LHCN-M2 (cell line): ENCODE results near the gene ARHGEF17. TPM values are rescaled to one million over a fixed set of nuclear protein-coding genes. Genes with fewer than 3 reads are reported as not detected.

ENCODE experiments used
- DNase-seq: peaks from one replicate; pipeline ENCODE4 v3.0.0-alpha.2; 2012; ENCODE audit warnings: low read depth
- total RNA-seq: library from RNA; depleted of rRNA; stranded (reverse); fragments of >200 nt; gene quantifications from 2 replicates; pipeline ENCODE4 v1.2.3, GENCODE V29; 2014

ARHGEF17 gene
- total RNA-seq, 1 experiment from 2014 or later: 13.8 TPM

DNA sequence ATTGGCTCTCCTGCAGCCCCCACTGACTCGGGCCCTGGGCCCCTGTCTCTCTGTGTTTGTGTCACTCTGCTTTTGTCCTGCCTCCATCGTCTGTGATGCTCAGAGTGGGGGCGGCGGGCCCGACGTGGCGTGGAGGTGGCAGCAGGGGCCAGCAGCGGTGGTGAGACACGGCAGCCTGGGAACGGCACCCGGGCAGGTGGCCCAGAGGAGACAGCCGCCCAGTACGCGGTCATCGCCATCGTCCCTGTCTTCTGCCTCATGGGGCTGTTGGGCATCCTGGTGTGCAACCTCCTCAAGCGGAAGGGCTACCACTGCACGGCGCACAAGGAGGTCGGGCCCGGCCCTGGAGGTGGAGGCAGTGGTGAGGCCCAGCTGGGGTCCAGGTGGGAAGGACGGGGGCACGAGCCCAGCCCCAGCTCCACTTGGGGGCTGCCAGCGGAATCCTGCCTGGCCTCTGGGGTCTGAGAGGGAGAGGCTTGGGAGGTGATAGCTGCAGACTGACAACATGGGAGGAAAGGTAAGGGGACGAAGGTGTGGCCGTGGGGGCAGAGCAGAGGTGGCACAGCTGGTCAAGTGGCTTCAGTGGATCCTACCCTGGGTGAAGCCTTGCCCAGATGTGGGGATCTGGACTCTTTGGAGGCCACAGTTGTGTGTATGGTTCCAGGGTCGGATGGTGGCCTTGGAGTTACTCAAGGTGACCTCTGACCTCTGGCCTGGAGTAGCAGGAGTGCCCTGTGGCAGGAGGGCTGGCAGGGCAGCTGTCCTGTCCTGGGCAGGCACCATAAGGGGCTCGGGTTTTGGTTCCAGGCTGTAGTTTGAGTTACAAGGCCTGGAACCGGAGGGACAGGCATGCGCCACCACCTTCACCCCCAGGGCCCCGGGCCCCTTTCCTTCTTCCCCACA is 84.3 kb downstream of the ARHGEF17 start:
- no peak for DNase-seq

DNA sequence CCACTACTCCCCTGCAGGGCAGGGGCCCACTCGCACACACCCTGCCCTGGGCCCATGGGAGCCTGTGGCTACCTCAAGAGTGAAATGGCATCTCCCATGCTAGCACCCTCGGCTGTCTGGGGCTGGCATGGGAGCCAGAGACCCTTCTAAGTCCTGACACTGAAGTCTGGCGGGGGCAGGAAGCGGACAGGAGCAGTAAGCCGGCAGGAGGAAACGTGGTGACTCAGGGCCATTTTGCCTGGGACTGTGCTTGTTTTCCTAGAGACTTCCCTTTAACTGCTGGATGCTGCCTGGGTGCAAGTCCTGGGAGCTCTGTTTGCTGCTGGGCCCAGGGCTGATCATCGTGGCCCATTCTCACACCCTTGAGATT is 84.9 kb downstream of the ARHGEF17 start:
- no peak for DNase-seq

DNA sequence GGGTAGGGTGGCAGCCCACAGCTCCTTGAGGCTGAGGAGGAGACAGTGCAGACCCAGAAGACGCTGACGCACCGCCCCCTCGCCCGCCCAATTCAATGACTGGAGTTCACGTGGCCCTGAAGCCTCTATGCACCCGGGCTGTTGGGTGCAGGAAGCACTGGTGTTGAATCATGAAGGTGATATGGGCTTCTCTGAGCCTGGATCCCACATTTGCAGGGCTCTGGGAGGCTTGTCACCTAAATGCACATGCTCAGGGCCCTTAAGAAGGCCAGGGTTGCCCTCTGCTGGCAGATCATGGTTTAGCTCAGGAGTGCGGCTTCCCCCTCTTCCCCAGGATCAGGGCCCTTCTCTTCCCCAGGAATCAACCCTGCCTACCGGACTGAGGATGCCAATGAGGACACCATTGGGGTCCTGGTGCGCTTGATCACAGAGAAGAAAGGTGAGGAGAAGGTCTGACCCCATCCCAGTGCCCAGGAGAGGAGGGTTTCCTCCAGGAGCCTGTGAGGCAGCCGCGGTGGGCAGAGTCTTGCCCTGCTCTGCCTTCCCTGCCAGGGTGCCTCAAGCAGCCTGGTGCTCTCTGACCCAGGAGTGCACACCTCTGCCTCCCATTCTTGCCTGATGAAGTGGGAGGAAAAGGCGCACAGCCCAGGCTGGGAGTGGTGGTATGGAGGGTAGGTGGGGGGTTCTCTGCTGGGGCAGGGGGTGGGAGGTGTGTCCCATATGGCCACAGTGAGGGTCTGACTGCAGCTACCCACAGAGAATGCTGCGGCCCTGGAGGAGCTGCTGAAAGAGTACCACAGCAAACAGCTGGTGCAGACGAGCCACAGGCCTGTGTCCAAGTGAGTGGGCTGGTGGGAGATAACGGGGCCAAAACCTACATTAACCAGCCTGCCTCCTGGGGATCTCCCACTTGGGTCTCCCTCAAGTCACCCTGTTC is 85.7 kb downstream of the ARHGEF17 start:
- DNase-seq: peak; percentile 68

DNA sequence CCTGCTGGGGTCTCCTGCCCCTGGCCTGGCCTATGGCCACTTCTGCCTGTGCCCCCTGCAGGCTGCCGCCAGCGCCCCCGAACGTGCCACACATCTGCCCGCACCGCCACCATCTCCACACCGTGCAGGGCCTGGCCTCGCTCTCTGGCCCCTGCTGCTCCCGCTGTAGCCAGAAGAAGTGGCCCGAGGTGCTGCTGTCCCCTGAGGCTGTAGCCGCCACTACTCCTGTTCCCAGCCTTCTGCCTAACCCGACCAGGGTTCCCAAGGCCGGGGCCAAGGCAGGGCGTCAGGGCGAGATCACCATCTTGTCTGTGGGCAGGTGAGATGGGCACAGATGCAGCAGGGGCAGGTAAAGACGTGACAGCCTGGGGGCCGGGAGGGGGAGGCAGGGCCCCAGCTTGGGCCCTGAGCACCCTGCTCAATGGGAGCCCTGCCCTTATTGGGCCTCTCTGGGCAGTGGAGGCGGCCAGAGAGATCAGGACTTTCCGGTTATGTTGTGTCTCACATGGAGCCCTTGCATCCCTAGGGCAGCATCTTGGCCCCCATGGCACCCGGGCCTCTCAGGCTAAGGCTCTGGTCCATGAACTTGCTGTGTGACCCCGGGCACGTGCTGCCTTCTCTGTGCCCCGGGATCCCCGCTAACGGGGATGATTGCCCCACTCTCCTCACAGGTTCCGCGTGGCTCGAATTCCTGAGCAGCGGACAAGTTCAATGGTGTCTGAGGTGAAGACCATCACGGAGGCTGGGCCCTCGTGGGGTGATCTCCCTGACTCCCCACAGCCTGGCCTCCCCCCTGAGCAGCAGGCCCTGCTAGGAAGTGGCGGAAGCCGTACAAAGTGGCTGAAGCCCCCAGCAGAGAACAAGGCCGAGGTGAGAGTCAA is 86.6 kb downstream of the ARHGEF17 start:
- DNase-seq: no peak

DNA sequence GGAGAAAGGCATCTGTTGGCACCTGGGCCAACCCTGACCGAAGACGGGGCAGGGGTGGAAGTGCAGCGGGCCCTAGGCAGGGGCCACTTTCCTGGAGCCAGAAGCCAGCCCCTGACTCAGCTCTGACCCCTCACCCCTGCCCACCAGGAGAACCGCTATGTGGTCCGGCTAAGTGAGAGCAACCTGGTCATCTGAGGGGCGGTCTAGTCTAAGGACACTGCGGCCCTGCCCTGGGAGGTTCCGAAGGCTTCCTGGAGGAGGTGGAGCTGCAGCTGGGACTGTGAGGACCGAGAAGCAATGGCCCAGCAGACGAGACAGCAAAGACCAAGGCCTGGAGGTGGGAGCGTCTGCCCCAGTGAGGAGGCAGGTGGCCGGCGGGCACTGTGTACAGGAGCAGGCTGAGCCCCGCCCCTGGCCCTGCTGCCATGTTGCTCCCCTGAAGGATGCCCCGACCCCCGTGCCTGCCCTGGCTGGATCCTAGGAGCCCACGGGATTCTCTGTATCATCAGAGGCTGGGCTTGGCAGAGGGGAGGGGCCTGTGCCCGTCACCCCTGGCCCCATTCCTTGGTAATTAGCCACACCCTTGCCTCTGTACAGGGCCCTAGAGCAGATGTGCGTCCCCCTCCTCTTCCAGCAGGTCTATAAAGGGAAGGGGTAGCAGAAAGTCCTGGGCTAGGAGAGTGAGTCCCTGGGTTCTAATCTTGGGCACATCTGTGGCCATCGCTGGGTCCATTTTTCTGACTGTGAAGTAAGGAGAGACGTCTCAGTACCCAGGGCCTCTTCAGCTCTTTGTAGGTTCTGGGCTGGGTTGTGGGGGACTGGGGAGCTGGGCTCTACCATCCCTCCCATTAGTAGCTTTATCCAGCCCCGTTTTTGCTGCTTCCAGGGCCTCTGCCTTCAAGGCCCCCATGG is 87.5 kb downstream of the ARHGEF17 start:
- no peak for DNase-seq

DNA sequence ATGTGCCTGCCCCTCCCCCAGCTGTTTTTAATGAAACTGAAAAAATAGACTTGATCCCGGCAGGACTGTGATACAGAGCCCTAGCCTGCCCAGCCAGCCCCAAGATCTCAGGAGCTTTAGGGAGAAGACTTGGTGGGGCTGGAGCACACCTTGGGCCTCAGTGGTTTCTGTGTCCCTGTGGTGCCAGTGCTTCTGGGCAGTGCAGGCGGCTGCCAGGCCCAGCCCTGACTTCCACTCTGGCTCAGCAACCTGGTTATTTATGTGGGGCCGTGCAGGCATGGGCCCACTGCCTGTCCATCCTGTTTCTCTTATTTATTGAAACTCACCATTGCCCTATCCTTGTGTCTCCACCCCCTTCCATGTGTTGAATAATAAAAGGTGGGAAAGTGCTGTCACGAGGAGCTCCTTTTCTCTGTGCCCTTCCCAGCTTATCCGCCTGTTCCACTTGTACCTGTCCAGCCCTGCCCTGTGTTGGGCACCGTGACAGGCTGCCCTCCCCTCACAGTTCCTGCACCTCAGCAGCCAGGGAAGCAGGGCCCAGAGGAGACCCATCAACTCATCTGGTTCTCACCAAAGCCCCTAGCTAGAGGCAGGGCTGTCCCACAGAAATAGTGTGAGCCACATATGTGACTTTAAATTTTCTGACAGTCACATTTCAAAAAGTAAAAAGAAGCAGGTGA is 88.3 kb downstream of the ARHGEF17 start:
- no peak for DNase-seq

DNA sequence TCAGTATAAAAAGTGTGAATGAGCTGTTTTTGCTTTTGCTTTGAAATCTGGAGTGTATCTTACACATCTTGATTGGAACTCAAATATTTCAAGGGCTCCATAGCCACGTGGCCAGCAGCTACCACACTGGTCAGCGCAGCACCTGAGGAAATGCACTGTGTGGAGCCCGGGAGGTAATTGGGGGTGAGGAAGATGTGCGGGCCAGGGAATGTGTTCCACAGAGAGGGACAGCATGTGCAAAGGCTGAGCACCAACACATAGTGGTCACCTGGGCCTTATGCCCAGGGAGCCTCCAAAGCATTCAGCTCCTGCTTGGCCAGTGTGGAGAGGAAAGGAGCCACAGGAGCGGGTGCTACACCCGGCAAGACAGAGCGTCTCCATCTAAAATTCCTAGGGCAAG is 88.9 kb downstream of the ARHGEF17 start:
- DNase-seq: no peak

DNA sequence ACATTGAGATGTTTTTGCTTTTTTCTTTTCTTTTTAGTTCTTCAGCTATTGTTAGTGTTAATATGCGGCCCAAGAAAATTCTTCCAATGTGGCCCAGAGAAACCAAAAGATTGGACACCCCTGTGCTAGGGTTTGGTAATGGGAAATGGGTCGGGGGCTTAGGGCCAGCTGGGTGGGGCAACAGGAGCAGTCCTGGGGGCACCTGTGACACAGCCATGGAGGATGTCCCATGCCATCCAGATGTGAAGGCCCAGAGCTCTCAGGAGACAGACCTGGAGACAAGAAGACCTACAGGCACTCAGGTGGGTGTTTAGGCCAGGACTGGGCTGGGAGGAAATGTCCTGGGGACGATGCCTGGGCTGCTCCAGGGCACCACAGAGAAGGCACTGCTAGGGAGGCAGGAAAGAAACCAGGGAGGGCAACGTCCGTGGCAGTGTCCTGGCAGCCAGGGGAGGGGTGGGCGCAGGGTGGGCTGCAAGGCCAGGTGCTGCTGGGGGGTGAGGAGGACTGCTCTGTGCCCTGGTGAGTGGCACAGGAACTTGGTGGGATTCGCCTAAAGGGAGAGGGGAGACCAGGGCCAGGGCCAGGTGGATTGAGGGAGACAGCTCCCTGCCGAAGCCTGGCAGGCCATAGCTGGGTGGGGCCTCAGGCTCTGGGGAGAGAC is 89.5 kb downstream of the ARHGEF17 start:
- no peak for DNase-seq

DNA sequence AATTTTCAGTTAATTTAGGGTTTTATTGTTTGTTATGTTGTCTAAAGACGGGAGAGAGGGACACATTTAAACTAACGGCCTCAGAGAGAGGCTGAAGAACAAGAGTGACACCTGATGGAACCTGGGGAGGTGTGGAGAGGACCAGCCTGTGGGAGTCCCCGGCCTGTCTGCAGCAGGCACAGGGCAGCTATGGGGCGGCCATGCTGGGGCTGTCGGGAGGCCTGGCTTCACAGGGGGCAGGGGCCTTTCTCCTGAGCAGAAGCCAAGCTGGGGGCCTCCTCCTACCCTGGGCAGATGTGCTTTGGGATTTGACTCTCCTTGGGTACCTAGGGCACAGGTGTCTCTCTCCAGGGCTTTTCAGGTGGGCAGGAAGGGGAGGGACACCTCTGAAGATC is 90.1 kb downstream of the ARHGEF17 start:
- no peak for DNase-seq

DNA sequence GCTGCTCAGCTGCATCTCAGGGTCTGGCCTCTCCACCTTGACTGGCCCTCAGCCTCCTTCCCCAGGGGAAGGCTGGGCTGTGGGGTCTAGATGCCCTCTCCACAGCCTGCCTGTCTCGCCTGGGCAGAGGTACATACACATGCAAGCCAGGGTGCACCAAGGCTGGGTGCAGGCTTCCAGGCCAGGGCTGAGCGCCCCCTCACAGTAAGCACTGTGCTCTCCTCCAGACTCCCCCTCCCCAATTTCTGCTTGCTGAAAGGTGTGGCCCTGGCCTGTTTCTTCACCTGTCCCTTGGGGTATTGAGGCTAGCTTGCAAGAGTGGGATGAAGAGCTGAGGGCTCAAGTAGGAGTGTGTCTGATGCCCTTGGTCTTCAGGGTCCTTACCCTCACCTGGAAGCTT is 90.6 kb downstream of the ARHGEF17 start:
- no peak for DNase-seq

DNA sequence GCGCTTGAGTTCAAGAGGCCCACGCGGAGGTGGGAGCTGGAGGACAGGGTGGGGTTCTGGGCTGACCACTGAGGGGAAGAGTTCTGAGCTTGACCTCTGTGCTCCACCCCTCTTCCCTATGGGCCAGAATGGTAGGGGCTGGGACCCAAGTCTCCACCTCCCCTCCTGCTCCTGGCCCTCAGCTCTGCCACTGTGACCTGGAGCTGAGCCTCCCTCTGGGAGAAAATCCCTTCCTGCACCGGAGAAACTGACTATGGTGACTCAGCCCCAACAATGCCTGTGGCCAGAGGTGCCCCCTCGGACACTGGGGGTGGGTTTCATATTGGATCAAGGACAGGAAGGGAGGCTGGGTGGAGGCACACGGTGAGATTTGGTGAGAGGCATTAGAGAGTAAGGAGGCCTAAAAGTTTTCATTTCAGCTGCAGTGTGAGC is 91.1 kb downstream of the ARHGEF17 start:
- peak; percentile 51 for DNase-seq

DNA sequence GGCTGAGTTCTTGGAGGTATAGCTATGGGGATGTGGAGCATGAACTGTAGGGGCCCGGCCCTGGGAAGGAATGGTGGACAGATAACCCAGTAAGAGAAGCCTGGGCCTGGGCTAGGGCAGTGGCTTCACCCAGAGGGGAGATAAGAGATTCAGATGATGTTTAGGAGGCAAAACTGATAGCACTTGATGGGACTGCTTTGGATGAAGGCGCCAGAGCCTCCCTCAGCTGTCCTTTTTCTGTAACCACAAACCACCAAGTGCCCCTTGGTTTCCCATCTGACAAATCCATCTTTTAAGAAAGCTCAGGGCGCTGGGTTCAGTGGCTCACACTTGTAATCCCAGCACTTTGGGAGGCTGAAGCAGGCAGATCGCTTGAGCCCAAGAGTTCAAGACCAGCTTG is 91.6 kb downstream of the ARHGEF17 start:
- peak; percentile 82 for DNase-seq

DNA sequence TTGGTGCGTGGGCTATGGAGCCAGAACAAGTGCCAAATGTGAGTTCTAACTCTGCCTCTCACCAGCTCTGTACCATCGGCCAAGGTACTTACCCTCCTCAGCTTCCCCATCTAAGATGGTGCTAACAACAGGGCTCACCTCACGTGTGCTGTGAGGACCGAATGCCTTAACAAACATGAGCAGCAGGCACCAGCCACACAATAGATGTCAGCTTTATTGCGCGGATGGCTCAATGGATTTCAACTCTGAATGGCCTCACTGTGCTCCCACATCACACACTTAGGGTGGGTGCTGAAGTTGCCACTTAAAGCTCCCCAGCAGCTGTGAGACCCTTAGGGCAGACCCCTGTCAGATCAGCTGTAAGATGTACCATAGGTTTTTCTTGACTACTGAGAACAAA is 92.2 kb downstream of the ARHGEF17 start:
- DNase-seq: no peak

DNA sequence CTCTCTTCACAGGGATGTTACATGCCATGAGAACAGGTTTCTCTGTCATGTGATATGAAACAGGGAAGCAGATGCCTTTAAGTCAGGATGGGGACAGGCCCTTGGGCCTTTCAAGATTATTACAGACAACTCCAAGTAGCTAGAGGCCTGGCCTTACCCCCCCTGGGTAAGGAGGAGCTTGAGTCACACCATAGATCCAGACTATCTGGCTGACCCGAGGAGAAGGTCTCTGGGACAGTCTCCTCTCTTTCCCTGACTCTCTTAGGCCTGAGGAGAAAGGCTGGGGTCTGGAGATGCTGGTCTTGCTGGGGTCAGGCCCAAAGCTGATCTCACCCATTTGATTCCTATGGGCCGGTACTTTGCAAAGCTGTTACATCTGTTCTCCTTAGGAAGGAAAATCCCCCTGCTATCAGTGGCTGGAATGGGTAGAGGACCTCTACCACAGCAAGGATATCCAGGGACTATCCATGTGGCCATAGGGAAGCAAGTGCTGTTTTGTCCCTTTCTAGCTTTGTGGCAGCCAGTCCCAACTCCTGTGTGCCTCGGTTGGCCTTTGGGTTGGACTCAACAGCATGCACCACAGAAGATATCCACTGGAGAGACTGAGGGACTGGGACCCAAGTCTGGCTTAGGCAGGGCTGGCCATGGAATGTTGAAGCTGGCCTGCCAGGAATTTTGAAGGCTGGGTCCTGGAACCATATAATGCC is 93.3 kb downstream of the ARHGEF17 start:
- DNase-seq: no peak

DNA sequence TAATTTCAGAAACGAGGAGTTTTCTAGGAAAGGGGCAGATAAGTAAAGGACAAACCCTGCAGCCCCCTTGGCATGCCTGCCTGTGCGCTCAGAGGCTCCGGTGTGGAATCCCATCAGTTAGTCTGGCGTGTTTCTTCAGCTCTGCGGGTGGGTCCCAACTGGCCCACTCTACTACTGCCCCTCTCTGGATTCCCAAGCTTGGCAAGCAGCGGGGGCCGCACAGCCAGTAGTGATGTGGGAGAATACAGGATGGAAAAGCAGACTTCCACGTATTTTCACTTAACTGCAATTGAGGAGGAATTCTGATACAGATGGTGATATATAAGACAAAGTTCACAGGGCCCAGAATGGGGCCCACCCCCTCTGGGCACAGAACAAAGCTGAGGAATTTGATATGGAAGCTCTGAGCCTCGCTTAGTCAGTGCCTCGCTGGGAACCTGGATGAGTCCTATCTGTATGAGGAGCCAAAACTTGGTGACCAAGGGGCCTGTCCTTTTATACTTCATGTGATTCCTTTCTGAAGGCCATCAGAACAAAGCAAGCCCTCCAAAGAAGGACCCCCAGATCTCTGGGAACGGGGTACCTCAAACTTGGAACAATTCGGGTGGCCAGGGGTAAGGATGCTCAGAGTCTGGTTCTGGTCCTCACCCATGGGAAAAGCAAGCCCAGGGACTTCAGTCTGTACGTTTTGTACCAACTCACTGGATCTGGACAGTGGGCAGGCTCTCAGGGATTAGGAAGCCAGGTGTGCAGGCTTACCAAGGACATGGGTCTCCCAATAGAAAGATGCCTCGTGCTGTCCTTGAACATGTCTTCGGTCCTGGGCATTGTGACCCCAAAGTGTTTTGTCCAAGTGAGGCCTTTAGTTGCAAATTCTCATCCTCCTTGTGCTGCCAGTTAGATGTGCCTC is 94.1 kb downstream of the ARHGEF17 start:
- DNase-seq: no peak

DNA sequence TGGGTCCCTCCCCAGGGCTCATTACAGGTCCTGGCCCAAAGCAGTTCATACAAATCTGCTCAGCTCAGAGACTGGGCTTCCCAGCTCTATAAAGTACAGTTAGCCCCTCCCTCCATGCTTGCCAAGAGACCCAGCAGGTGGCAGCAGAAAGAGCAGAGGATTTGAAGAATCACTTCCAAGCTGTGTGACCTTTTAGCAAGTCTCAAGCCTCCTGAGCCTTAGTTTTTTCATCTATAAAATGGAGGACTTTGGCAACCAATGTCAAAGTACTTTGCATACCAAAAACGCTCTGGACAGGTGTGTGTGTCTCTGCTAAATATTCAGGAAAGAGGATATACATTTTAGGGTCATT is 94.7 kb downstream of the ARHGEF17 start:
- peak; percentile 31 for DNase-seq

DNA sequence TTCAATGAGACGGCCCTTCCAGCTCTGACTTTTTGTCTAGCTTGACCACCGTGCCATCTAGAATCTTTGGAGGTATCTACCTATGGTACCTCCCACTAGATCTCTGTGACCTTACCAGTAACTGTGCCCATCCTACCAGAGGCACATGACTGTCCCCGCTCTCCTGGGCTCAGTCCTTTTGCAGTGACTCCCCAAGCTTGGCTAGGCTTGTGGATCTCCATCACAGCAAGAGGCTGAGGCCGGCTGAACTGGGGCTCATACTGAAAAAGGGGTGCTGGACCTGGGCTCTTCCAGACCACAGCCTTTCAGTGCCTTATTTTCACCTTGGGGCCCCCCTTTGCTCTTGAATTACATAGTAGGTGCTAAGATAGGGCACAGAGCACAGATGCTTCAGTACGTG is 95.5 kb downstream of the ARHGEF17 start:
- DNase-seq: no peak

DNA sequence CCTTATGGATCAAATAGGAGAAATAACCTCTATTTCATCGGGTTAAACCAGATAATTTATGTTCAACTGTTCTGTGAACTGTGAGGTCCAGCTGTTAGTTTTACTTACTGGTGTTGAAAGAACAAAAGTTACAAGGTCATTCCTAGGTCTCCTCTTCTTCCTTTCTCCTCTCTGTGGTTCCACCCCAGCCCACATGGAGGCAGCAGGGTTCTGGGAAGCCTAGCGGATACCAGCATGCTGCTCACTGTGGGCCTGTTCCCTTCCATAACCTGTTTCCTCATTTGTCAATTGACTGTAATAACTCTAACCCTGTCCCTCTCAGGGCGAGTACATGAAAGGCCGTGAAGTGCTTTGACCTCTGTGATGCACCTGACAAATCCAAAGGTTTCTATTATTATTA is 96.0 kb downstream of the ARHGEF17 start:
- DNase-seq: peak; percentile 74
